Measurements from ENCODE around the gene C1orf21.
"Not testable (repeated sequence)": the region's sequence is repeated elsewhere in the genome, so short reads cannot be mapped to it uniquely, and the experiment has no call there.

Gene C1orf21, protein sequence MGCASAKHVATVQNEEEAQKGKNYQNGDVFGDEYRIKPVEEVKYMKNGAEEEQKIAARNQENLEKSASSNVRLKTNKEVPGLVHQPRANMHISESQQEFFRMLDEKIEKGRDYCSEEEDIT

DNA sequence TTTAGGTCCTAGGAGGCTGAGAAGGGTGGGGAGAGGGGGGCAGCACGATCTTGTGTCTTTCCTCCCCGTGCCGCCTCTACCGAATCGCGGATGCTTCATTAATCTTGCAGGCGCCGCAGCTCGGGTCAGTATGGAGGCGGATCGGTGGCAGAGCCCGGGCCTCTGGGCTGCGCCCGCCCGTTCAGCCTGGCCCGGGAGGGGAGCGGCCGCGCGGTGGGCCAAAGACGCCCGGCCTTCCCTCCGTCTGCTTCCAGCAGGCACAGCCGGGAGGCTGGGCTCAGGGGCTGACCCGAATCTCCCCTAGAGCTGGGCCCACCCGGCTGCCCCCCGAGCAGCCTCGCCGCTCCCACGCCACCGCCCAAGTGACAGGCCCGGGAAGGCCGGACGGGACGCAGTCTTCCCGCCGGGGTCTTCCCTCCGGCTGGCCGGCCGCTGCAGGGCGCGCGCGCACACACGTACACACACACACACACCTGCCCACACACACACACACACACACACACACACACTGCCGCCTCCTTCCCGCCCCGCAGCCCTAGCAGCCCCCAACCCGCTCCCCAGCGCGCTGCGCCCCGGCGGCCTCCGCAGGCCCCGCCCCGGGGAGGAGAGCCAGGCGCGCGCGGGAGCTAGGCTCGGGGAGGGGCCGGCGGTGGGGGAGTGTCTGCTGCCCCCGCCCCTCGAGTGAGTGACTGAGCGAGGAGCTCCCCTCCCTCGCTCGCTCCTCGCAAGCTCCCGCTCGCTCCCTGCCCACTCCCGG is at the start of gene C1orf21:
Gene C1orf21 (plus strand): TSS at position 718 of the 757 bp plus-strand sequence. CDS start 90,481 bp downstream, outside the sequence.
- DNase-seq (ENCODE audit: extremely low read depth, low read depth), result peak; percentile 73
- TF ChIP-seq CTCF (IDR thresholded peaks at IDR 0.05; ENCODE audit: low read depth, low read length), result no peak

GRCh38 chr1:184337865-184338264 is 49.0 kb upstream of the C1orf21 start:
- not testable (repeated sequence) for DNase-seq (ENCODE audit: extremely low read depth, low read depth)

GRCh38 chr1:184340984-184341383 is 45.8 kb upstream of the C1orf21 start:
- no peak for DNase-seq (ENCODE audit: extremely low read depth, low read depth)
- no peak for TF ChIP-seq CTCF (IDR thresholded peaks at IDR 0.05; ENCODE audit: low read depth, low read length)

- no peak for TF ChIP-seq CTCF (IDR thresholded peaks at IDR 0.05; ENCODE audit: low read depth, low read length)
- no peak for DNase-seq (ENCODE audit: extremely low read depth, low read depth)
These were observed 36.3 kb upstream of the C1orf21 start for GRCh38 chr1:184350573-184350972.

DNA sequence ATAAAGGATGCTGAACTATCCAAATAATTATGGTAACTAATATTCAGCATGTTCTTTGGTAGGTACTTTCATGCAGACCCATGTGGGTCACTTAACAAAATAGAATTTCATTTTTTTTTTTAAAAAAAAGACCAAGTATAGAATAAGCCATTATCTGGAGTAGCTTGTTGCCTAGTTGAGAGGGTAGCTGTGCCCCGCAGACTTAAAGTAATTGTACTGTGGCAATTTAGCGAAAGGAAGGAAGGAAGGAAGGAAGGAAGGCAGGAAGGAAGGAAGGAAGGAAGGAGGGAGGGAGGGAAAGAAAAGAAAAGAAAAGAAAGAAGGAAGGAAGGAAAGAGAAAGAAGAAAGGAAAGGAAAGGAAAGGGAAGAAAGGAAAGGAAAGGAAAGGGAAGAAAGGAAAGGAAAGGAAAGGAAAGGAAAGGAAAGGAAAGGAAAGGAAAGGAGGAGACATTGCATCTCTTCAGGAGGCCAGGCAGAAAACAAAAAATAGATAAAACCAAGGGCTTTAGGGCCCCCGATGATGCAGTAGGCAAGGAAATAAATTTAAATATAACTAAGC is 35.3 kb upstream of the C1orf21 start:
- no peak for TF ChIP-seq CTCF (IDR thresholded peaks at IDR 0.05; ENCODE audit: low read depth, low read length)
- no peak for DNase-seq (ENCODE audit: extremely low read depth, low read depth)

DNA sequence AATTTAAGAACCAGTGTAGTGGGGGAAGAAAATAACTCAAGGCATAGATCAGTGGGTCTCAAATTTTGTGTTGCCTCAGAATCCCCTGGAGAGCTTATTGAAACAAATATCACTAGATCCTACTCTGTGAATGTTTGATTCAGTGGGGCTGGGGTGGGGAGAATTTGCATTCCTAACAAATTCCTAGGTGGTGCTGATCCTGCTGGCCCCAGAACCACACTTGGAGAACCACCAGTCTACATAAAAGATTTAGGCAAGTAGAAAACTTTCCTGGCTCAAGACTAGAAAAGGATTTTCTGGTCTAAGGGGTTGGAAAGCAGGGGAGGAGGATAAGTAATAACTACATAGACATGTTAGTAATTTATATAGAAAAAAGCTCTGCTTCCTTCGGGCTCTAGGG is 34.1 kb upstream of the C1orf21 start:
- no peak for DNase-seq (ENCODE audit: extremely low read depth, low read depth)
- TF ChIP-seq CTCF (IDR thresholded peaks at IDR 0.05; ENCODE audit: low read depth, low read length), result no peak

- no peak for TF ChIP-seq CTCF (IDR thresholded peaks at IDR 0.05; ENCODE audit: low read depth, low read length)
- DNase-seq (ENCODE audit: extremely low read depth, low read depth), result no peak
These were observed 32.1 kb upstream of the C1orf21 start for GRCh38 chr1:184354719-184355118.
